ENCODE results near the gene ABCB4.

The ABCB4 gene

DNA sequence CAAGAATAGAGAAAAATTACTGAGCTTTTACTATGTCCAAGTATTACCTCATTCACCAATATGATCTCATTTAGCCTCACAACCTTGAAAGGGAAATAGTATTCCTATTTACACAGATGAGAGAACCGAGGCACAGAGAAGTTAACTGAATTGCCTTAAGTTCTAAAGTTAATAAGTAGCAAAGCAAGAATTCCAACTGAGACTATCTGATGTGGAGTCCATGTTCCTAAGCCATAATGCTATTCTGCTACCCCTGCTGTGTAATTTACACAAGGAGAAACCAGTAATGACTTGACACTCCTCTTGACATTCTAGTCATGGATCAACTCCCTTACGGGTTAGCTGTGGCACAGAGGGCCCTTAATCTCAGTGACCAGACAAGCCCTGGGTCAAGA lies 60.7 kb downstream of the ABCB4 start:
- H3K36me3 Mint-ChIP-seq (ENCODE audit: low read depth), result peaks cover 5% of the 10 kb centered on the region
- H3K9me3 Mint-ChIP-seq, result no peaks in the 10 kb centered on the region
- no peak for DNase-seq
- peaks cover 34% of the 10 kb centered on the region for H3K4me1 Mint-ChIP-seq
- H3K27me3 Mint-ChIP-seq (ENCODE audit: low read depth, poor library complexity), result no peaks in the 10 kb centered on the region
- TF ChIP-seq, protein P1, sequence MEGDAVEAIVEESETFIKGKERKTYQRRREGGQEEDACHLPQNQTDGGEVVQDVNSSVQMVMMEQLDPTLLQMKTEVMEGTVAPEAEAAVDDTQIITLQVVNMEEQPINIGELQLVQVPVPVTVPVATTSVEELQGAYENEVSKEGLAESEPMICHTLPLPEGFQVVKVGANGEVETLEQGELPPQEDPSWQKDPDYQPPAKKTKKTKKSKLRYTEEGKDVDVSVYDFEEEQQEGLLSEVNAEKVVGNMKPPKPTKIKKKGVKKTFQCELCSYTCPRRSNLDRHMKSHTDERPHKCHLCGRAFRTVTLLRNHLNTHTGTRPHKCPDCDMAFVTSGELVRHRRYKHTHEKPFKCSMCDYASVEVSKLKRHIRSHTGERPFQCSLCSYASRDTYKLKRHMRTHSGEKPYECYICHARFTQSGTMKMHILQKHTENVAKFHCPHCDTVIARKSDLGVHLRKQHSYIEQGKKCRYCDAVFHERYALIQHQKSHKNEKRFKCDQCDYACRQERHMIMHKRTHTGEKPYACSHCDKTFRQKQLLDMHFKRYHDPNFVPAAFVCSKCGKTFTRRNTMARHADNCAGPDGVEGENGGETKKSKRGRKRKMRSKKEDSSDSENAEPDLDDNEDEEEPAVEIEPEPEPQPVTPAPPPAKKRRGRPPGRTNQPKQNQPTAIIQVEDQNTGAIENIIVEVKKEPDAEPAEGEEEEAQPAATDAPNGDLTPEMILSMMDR (IDR thresholded peaks at IDR 0.05), result no peak
- no peak overlapping the region for H3K4me3 Mint-ChIP-seq
- H3K27ac Mint-ChIP-seq, result no peak overlapping the region

DNA sequence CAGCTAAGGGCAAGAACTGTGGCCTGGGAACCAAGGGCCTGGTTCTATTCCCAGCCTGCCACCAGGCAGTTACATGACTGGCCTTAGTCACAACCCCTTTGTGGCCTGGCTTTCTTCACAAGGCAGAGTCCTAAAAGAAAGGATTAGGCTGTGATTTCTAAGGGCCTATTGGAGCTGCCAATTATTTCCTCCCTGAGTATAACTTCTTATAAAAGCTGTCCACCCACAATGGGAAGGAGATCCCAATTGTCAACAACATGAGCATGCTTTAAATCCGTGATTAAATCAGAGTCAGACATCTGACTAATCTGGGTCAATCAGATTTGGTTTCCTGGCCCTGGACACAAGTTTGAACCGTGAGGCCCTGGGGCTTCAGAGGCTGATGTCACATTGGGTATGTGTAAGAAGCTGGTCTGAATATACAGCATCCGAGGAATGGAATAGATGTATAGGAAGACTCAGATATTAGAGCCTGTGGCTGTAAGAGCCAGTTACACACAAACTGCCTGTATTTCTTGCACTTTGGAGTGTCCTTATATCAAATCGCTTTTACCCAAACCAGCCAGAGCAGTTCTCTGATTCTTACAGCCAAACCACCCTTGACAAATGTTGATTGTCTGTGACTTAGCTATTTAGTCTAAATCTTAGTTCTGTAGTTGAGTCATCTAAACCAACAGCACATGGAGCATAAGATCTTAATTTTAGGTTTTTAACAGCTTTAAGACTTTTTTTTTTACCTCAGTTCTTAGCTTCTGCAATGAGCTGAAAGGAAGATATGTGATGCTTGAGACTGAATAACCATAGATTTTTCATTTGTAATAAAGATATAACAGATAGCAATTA lies 61.3 kb downstream of the ABCB4 start:
- H3K27ac Mint-ChIP-seq, result no peak overlapping the region
- no peak overlapping the region for H3K4me3 Mint-ChIP-seq
- H3K4me1 Mint-ChIP-seq, result peaks cover 34% of the 10 kb centered on the region
- DNase-seq, result no peak
- H3K36me3 Mint-ChIP-seq (ENCODE audit: low read depth), result no peaks in the 10 kb centered on the region
- H3K27me3 Mint-ChIP-seq (ENCODE audit: low read depth, poor library complexity), result no peaks in the 10 kb centered on the region
- H3K9me3 Mint-ChIP-seq, result no peaks in the 10 kb centered on the region
- TF ChIP-seq, protein P1 (IDR thresholded peaks at IDR 0.05), result no peak

- peaks cover 6% of the 10 kb centered on the region for H3K36me3 Mint-ChIP-seq (ENCODE audit: low read depth)
Measured at GRCh38 chr7:87413029-87413428, 62.5 kb downstream of the ABCB4 start.

DNA sequence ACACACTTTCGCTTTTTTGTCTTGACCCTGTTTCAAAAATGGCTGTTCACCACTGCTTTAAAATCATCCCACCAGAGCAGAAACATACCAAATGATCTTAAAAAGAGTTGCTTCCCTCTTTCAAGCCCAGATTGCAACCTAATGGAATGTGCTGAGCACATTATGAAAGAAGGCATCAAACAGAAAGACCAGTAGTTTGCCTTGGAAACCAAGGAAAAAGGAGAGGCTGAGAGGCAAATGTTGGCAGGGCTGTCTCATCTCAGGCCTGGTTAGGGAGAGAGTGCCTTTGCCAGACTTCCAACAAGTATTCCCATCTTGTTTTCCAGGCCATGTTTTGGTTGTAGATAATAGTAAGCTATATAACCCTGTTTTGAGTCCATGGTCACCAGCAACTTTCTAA lies 64.3 kb downstream of the ABCB4 start:
- Mint-ChIP-seq H3K27ac (no peak overlapping the region), H3K4me3 (no peak overlapping the region), H3K9me3 (no peaks in the 10 kb centered on the region), H3K4me1 (peaks cover 34% of the 10 kb centered on the region), H3K36me3 (ENCODE audit: low read depth) (peaks cover 22% of the 10 kb centered on the region), H3K27me3 (ENCODE audit: low read depth, poor library complexity) (no peaks in the 10 kb centered on the region)
- DNase-seq, result no peak
- TF ChIP-seq, protein P1 (IDR thresholded peaks at IDR 0.05), result no peak

More at GRCh38 chr7:87413029-87413428, 62.5 kb downstream of the ABCB4 start:
- H3K27ac Mint-ChIP-seq, result no peak overlapping the region
- no peak overlapping the region for H3K4me3 Mint-ChIP-seq
- DNase-seq, result no peak
- H3K27me3 Mint-ChIP-seq (ENCODE audit: low read depth, poor library complexity), result no peaks in the 10 kb centered on the region
- peaks cover 34% of the 10 kb centered on the region for H3K4me1 Mint-ChIP-seq
- TF ChIP-seq, protein P1 (IDR thresholded peaks at IDR 0.05), result no peak
- no peaks in the 10 kb centered on the region for H3K9me3 Mint-ChIP-seq

GRCh38 chr7:87404674-87405073 lies 70.8 kb downstream of the ABCB4 start:
- no peaks in the 10 kb centered on the region for H3K9me3 Mint-ChIP-seq
- H3K4me1 Mint-ChIP-seq, result peaks cover 5% of the 10 kb centered on the region
- DNase-seq, result no peak
- no peak overlapping the region for H3K27ac Mint-ChIP-seq
- no peaks in the 10 kb centered on the region for H3K27me3 Mint-ChIP-seq (ENCODE audit: low read depth, poor library complexity)
- H3K36me3 Mint-ChIP-seq (ENCODE audit: low read depth), result peaks cover 44% of the 10 kb centered on the region
- H3K4me3 Mint-ChIP-seq, result no peak overlapping the region
- TF ChIP-seq, protein P1 (IDR thresholded peaks at IDR 0.05), result no peak

DNA sequence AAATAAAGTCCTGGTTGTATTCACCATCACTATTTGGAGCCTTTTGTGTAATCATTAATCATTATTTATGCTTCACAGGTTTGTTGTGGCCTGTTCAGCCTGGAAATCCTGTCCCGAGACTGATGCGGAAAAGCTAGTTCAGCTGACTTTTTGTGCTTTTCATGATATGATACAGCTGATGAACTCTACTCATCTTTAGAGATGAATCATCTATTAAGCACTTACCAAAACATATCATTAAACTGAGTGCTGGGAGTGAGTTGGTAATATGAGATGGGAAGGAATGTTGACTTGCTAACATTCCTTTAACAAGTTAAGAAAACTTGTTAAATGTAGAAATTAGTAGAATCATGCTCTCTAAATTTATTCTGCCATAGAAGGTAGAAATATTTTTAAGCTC lies 77.0 kb downstream of the ABCB4 start:
- DNase-seq, result no peak

More for the DNA sequence above, 77.0 kb downstream of the ABCB4 start:
- H3K36me3 Mint-ChIP-seq (ENCODE audit: low read depth), result peaks cover 64% of the 10 kb centered on the region
- TF ChIP-seq, protein P1 (IDR thresholded peaks at IDR 0.05), result no peak
- no peaks in the 10 kb centered on the region for H3K27me3 Mint-ChIP-seq (ENCODE audit: low read depth, poor library complexity)
- H3K27ac Mint-ChIP-seq, result no peak overlapping the region
- no peak overlapping the region for H3K4me3 Mint-ChIP-seq
- H3K9me3 Mint-ChIP-seq, result peaks cover 15% of the 10 kb centered on the region
- H3K4me1 Mint-ChIP-seq, result peaks cover 14% of the 10 kb centered on the region
